Neural progenitor cell (in vitro differentiated cells): ENCODE results near the gene CEBPZ. TPM values are rescaled to one million over a fixed set of nuclear protein-coding genes. Genes with fewer than 3 reads are reported as not detected.

ENCODE experiments used
- DNase-seq: peaks from one replicate; pipeline ENCODE4 v3.0.0-alpha.2; 2016; ENCODE audit warnings: low spot score
- H2AFZ ChIP-seq: fragments of 200-600 bp; sonication (generic); replicated peaks from 2 replicates; pipeline ENCODE4 v1.6.1; 2016; ENCODE audit warnings: antibody characterized with exemption
- H3F3A ChIP-seq: fragments of 200-600 bp; sonication (generic); 2 replicates; pipeline ENCODE4 v1.6.1; 2016; ENCODE audit warnings: antibody characterized with exemption, low read depth
- H3K27ac ChIP-seq: fragments of 200-600 bp; sonication (generic); 2 replicates; pipeline ENCODE4 v1.5.1; 2016; ENCODE audit warnings: mild to moderate bottlenecking
- H3K27me3 ChIP-seq: fragments of 200-600 bp; sonication (generic); 2 replicates; pipeline ENCODE4 v1.6.1; 2016; ENCODE audit warnings: mild to moderate bottlenecking, moderate library complexity
- H3K36me3 ChIP-seq: fragments of 200-600 bp; sonication (generic); 2 replicates; pipeline ENCODE4 v1.5.1; 2016
- H3K4me1 ChIP-seq: fragments of 200-600 bp; sonication (generic); 2 replicates; pipeline ENCODE4 v1.6.1; 2016; ENCODE audit warnings: mixed run types
- H3K4me2 ChIP-seq: fragments of 200-600 bp; sonication (generic); 2 replicates; pipeline ENCODE4 v1.6.1; 2016
- H3K4me3 ChIP-seq: fragments of 200-600 bp; sonication (generic); 2 replicates; pipeline ENCODE4 v1.5.1; 2016
- H3K79me2 ChIP-seq: fragments of 200-600 bp; sonication (generic); 2 replicates; pipeline ENCODE4 v1.6.1; 2016; ENCODE audit warnings: low read depth
- H3K9ac ChIP-seq: fragments of 200-600 bp; sonication (generic); 2 replicates; pipeline ENCODE4 v1.6.1; 2016
- H3K9me3 ChIP-seq: fragments of 200-600 bp; sonication (generic); 2 replicates; pipeline ENCODE4 v1.5.1; 2016; ENCODE audit warnings: low read depth
- H4K20me1 ChIP-seq: fragments of 200-600 bp; sonication (generic); 2 replicates; pipeline ENCODE4 v1.6.1; 2016; ENCODE audit warnings: low read depth
- H3K27ac Mint-ChIP-seq: 3 replicates; pipeline ENCODE4 v1.8.0; 2021; ENCODE audit warnings: mixed read lengths
- H3K27me3 Mint-ChIP-seq: 2 replicates; pipeline ENCODE4 v1.8.0; 2022; ENCODE audit warnings: low read depth, mild to moderate bottlenecking, inconsistent platforms, moderate library complexity, mixed read lengths; ENCODE audit not compliant: insufficient read depth
- H3K36me3 Mint-ChIP-seq: 3 replicates; pipeline ENCODE4 v1.8.0; 2021; ENCODE audit warnings: mixed read lengths
- H3K4me1 Mint-ChIP-seq: 3 replicates; pipeline ENCODE4 v1.8.0; 2021; ENCODE audit warnings: mixed read lengths
- H3K4me3 Mint-ChIP-seq: 3 replicates; pipeline ENCODE4 v1.8.0; 2021; ENCODE audit warnings: mild to moderate bottlenecking, moderate library complexity, mixed read lengths
- H3K9me3 Mint-ChIP-seq: 3 replicates; pipeline ENCODE4 v1.8.0; 2020; ENCODE audit warnings: mixed read lengths
- EZH2 ChIP-seq: fragments of 200-600 bp; sonication (generic); IDR thresholded peaks from 2 replicates; pipeline ENCODE4 v1.6.1; 2017; ENCODE audit warnings: antibody characterized with exemption, mild to moderate bottlenecking, moderate library complexity
- EZH2phosphoT487 ChIP-seq: fragments of 200-600 bp; sonication (generic); IDR thresholded peaks from 2 replicates; pipeline ENCODE4 v1.6.1; 2017; ENCODE audit warnings: antibody characterized with exemption
- total RNA-seq: library from RNA; depleted of rRNA; stranded (reverse); fragments of >200 nt; gene quantifications from 2 replicates; pipeline ENCODE4 v1.2.3, GENCODE V29; 2015; ENCODE audit warnings: low replicate concordance
- TF ChIP-seq, protein P1 (sequence below): fragments of 200-600 bp; sonication (generic); IDR thresholded peaks from 2 replicates; pipeline ENCODE4 v1.5.1; 2017; ENCODE audit warnings: antibody characterized with exemption, mild to moderate bottlenecking

Gene CEBPZ
- total RNA-seq, 1 donor from 2014 or later, result 86.6 TPM

DNA sequence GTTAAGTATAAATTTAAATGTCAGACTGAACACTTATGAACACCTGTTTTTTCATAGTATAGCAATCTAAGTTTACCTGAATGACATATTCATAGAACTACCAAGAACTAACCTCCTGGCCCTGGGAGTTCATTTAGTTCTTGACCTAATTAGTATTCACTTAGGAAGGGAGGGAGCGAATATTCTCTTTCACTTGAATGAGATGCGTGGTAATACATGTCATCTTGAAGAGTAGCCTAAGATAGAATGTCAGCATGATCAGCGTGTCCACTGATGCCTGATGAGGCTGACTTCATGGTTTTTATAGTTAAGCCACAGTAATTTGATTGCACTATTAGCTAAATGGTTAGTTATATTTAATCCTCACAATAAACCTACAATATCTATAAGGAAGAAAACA is 13.4 kb upstream of the CEBPZ start:
- Histone ChIP-seq H3K9me3 (no peaks in the 10 kb centered on the region), H2AFZ (no peak overlapping the region), H3K4me2 (no peak overlapping the region), H3K9ac (no peak overlapping the region), H3K27ac (no peak overlapping the region), H3F3A (peaks cover 6% of the 10 kb centered on the region), H4K20me1 (peaks cover 3% of the 10 kb centered on the region), H3K4me3 (no peak overlapping the region), H3K79me2 (no peaks in the 10 kb centered on the region), H3K4me1 (no peaks in the 10 kb centered on the region), H3K27me3 (no peaks in the 10 kb centered on the region), H3K36me3 (peaks cover 18% of the 10 kb centered on the region)
- H3K36me3 Mint-ChIP-seq, result peaks cover 37% of the 10 kb centered on the region
- no peak overlapping the region for H3K27ac Mint-ChIP-seq
- peaks cover 3% of the 10 kb centered on the region for H3K9me3 Mint-ChIP-seq
- DNase-seq, result no peak
- H3K4me3 Mint-ChIP-seq, result no peak overlapping the region
- H3K4me1 Mint-ChIP-seq, result no peaks in the 10 kb centered on the region
- TF ChIP-seq EZH2phosphoT487, result no peak
- TF ChIP-seq EZH2, result no peak
- TF ChIP-seq, protein P1, sequence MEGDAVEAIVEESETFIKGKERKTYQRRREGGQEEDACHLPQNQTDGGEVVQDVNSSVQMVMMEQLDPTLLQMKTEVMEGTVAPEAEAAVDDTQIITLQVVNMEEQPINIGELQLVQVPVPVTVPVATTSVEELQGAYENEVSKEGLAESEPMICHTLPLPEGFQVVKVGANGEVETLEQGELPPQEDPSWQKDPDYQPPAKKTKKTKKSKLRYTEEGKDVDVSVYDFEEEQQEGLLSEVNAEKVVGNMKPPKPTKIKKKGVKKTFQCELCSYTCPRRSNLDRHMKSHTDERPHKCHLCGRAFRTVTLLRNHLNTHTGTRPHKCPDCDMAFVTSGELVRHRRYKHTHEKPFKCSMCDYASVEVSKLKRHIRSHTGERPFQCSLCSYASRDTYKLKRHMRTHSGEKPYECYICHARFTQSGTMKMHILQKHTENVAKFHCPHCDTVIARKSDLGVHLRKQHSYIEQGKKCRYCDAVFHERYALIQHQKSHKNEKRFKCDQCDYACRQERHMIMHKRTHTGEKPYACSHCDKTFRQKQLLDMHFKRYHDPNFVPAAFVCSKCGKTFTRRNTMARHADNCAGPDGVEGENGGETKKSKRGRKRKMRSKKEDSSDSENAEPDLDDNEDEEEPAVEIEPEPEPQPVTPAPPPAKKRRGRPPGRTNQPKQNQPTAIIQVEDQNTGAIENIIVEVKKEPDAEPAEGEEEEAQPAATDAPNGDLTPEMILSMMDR, result no peak
- H3K27me3 Mint-ChIP-seq, result no peaks in the 10 kb centered on the region

DNA sequence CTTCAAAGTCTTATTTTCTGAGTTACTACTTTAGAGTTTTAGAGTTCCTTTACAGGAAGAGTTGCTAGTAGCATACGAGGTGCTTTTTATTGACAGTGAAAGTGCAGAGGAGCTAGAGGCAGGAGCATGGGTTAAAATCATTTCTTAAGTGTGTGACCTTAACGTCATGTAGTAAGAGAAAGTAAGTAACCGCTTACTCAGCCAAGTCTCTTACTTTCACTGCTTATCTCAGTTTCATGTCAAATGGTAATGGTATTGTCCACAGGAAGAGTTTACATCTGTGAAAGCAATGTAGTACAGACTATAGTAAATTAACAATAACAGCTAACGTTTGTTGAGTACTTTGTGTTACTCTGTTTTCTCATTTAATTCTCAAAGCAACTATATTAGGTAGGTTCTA is 12.6 kb upstream of the CEBPZ start:
- Histone ChIP-seq H3K27me3 (no peaks in the 10 kb centered on the region), H3K79me2 (no peaks in the 10 kb centered on the region), H3K27ac (no peak overlapping the region), H3K4me2 (no peak overlapping the region), H3K9ac (no peak overlapping the region), H2AFZ (no peak overlapping the region), H3K9me3 (no peaks in the 10 kb centered on the region), H4K20me1 (peaks cover 3% of the 10 kb centered on the region), H3F3A (peaks cover 6% of the 10 kb centered on the region), H3K4me3 (no peak overlapping the region), H3K4me1 (no peaks in the 10 kb centered on the region), H3K36me3 (peaks cover 18% of the 10 kb centered on the region)
- Mint-ChIP-seq H3K4me1 (no peaks in the 10 kb centered on the region), H3K27ac (no peak overlapping the region), H3K9me3 (peaks cover 3% of the 10 kb centered on the region), H3K27me3 (no peaks in the 10 kb centered on the region), H3K4me3 (no peak overlapping the region), H3K36me3 (peaks cover 37% of the 10 kb centered on the region)
- no peak for DNase-seq
- TF ChIP-seq EZH2, result no peak
- no peak for TF ChIP-seq EZH2phosphoT487
- TF ChIP-seq, protein P1, result no peak

DNA sequence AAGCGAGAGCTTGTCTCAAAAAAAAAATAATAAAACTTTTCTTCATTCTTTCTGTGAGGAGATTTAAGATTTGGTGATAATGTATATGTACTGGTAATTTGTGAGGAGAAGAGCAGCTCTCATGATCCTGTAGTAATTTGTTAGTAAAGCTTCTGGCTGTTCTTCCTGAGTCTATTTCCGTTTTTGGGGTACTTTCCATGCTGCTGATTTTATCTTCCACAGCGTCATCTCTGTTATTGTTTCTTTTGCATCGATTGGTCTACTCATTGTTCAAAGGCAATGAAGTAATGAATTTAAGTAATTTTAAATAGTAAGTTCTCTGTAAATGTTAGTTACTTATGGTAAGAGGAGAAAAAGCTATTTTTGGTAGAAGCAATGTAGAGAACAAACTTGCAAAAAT is 12.0 kb upstream of the CEBPZ start:
- Histone ChIP-seq H3K4me2 (no peak overlapping the region), H3F3A (peaks cover 6% of the 10 kb centered on the region), H3K27ac (no peak overlapping the region), H3K4me1 (no peaks in the 10 kb centered on the region), H3K36me3 (peaks cover 18% of the 10 kb centered on the region), H3K27me3 (no peaks in the 10 kb centered on the region), H3K9me3 (no peaks in the 10 kb centered on the region), H3K4me3 (no peak overlapping the region), H3K9ac (no peak overlapping the region), H4K20me1 (peaks cover 3% of the 10 kb centered on the region), H2AFZ (no peak overlapping the region), H3K79me2 (no peaks in the 10 kb centered on the region)
- Mint-ChIP-seq H3K36me3 (peaks cover 40% of the 10 kb centered on the region), H3K4me1 (no peaks in the 10 kb centered on the region), H3K9me3 (peaks cover 3% of the 10 kb centered on the region), H3K27ac (no peak overlapping the region), H3K4me3 (no peak overlapping the region), H3K27me3 (no peaks in the 10 kb centered on the region)
- no peak for TF ChIP-seq EZH2
- no peak for TF ChIP-seq EZH2phosphoT487
- TF ChIP-seq, protein P1, result no peak
- no peak for DNase-seq
